ENCODE data around the gene ALLC.

GRCh38 chr2:3678212-3678611 is 20.2 kb downstream of the ALLC start:
- TF ChIP-seq POLR2A (IDR thresholded peaks at IDR 0.05) = no peak
- TF ChIP-seq, protein P1, sequence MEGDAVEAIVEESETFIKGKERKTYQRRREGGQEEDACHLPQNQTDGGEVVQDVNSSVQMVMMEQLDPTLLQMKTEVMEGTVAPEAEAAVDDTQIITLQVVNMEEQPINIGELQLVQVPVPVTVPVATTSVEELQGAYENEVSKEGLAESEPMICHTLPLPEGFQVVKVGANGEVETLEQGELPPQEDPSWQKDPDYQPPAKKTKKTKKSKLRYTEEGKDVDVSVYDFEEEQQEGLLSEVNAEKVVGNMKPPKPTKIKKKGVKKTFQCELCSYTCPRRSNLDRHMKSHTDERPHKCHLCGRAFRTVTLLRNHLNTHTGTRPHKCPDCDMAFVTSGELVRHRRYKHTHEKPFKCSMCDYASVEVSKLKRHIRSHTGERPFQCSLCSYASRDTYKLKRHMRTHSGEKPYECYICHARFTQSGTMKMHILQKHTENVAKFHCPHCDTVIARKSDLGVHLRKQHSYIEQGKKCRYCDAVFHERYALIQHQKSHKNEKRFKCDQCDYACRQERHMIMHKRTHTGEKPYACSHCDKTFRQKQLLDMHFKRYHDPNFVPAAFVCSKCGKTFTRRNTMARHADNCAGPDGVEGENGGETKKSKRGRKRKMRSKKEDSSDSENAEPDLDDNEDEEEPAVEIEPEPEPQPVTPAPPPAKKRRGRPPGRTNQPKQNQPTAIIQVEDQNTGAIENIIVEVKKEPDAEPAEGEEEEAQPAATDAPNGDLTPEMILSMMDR (IDR thresholded peaks at IDR 0.05) = no peak

All from testis (tissue), 2 donors.